ENCODE measurements around the gene CXXC5.

DNA sequence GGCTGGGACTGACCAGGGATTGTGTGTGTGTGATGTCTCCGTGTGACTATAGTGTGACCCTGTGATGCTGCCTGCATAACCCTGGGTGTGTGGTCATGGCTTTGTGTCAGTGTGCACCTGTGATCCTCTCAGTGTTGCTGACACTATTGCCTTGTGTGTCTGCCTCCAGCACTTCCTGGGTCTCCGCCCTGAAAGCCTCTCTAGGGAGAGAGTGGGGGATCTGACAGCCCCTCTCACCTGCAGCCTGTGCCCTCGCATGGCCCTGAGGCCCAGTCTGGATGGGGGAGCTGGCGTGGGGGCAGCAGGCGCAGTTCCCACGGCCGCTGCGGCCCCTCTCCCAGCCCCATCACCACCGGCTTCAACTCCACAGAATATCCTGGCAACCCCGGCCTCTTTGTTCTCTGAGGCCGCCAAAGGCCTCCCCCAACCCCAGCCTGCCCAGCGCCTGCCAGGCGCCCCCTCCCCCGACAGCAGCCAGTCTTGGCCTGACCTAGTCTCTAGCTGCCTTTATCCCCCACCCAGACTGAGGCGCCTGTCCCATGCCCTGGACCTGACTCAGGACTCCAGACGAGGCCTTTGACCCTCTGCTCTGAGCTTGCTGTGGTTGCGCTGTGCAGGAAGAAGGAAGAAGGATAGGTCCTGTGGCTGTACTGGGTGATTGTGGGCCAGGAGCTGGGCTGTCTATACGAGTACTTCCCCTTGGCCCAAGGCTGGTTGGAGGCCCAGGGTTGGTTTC, 38.7 kb downstream of the CXXC5 start:
- TF ChIP-seq, protein P1, sequence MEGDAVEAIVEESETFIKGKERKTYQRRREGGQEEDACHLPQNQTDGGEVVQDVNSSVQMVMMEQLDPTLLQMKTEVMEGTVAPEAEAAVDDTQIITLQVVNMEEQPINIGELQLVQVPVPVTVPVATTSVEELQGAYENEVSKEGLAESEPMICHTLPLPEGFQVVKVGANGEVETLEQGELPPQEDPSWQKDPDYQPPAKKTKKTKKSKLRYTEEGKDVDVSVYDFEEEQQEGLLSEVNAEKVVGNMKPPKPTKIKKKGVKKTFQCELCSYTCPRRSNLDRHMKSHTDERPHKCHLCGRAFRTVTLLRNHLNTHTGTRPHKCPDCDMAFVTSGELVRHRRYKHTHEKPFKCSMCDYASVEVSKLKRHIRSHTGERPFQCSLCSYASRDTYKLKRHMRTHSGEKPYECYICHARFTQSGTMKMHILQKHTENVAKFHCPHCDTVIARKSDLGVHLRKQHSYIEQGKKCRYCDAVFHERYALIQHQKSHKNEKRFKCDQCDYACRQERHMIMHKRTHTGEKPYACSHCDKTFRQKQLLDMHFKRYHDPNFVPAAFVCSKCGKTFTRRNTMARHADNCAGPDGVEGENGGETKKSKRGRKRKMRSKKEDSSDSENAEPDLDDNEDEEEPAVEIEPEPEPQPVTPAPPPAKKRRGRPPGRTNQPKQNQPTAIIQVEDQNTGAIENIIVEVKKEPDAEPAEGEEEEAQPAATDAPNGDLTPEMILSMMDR (IDR thresholded peaks at IDR 0.05) = no peak
- TF ChIP-seq POLR2AphosphoS5 (IDR thresholded peaks at IDR 0.05; ENCODE audit: insufficient read depth in 1 of 2, low read depth in 1 of 2) (no peak), POLR2A (IDR thresholded peaks at IDR 0.05) (no peak)
